G401.6 (cell line): ENCODE results near the gene MCAT.

Source experiments
- FAIRE-seq: peaks from 2 replicates; lab custom pipeline; 2012; peaks lifted over from hg19 to GRCh38; lab: Jason Lieb, UNC

Gene MCAT

GRCh38 chr22:43090130-43090789 lies 52.9 kb downstream of the MCAT start:
- peak; percentile 89 for FAIRE-seq

DNA sequence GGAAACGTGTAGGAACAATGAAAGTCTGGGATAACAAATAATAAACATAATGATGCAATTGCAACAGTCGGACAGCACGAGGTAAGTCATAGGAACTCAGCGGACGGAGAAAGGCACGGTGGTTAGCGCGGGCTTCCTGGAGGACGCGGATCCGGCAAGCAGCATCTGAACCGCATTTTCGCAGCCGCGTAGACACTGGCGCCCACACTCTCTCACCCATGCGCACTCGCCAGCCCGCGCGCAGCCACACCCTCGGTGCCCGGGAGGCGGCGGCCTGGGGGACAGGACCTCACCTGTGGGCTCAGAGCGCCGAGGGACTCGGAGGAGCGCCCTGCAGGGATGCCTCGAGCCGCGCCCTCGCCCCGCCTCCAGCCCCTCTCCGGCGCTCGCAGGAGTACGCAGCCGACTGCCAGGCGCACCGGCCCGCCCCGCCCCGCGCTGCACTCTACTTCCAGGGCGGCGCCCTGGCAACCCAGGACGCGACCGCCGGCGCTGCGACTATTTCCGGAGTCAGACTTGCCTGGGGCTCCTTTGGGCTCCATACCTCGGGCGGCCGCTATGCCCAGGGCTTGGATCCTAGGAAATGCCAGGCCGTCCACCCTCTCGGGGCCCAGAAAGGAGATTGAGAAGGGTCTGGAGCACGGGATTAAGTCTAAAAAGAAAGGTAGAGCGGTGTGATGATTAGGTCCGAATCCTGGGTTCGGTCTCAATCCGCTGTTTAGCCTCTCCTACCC lies 54.0 kb downstream of the MCAT start, which contains the start of gene TTLL1:
TTLL1 (minus strand) TSS at position 408 of the 734 bp plus-strand sequence. CDS start 13,805 bp downstream, outside the sequence.
- no peak for FAIRE-seq

- no peak for FAIRE-seq
These were observed 54.6 kb downstream of the MCAT start for GRCh38 chr22:43088627-43088983.

GRCh38 chr22:43085658-43086606 lies 57.3 kb downstream of the MCAT start:
- FAIRE-seq: no peak
